SH-SY5Y (cell line): ENCODE data around the gene ACBD3.

ENCODE experiments used
- GATA2 ChIP-seq: IDR thresholded peaks from 2 replicates; pipeline ENCODE4 v1.6.1; 2011; ENCODE audit warnings: mild to moderate bottlenecking, low read depth, low read length
- GATA3 ChIP-seq: IDR thresholded peaks from 2 replicates; pipeline ENCODE4 v1.6.1; 2011; ENCODE audit warnings: low read depth, mild to moderate bottlenecking, low read length, moderate library complexity

DNA sequence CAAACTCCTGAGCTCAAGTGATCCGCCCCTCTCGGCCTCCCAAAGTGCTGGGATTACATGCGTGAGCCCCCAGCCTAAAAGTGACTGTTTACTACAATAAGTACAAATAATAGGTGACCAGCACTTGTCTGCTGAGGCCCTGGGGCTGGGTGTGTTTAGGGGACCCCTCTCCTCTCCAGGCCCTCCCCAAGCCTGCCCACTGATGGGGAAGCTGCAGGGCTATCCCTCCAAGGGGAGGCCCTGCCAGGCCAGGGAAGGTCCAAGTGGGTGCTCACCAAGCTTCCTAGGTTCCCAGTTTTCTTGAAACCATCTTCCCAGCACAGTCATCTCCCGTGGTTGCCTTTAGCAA is 63.4 kb downstream of the ACBD3 start:
- no peak for TF ChIP-seq GATA3
- TF ChIP-seq GATA2: no peak
